Endodermal cell (in vitro differentiated cells): ENCODE data around the gene CLIP1. TPM values are rescaled to one million over a fixed set of nuclear protein-coding genes. Genes with fewer than 3 reads are reported as not detected.
"Not testable (repeated sequence)": the region's sequence is repeated elsewhere in the genome, so short reads cannot be mapped to it uniquely, and the experiment has no call there.

Experiments
- DNase-seq: peaks from one replicate; pipeline ENCODE4 v3.0.0-alpha.2; 2017
- H3K27ac ChIP-seq: 2 replicates; pipeline ENCODE4 v1.5.1; 2013; ENCODE audit warnings: mild to moderate bottlenecking, low read depth, low read length, moderate library complexity
- H3K27me3 ChIP-seq: 2 replicates; pipeline ENCODE4 v1.6.1; 2013; ENCODE audit warnings: mild to moderate bottlenecking, low read length, moderate library complexity; ENCODE audit not compliant: insufficient read depth, control insufficient read depth, poor library complexity, severe bottlenecking
- H3K36me3 ChIP-seq: 2 replicates; pipeline ENCODE4 v1.7.0; 2013; ENCODE audit warnings: mild to moderate bottlenecking, low read length, moderate library complexity; ENCODE audit not compliant: control insufficient read depth, insufficient read depth
- H3K4me1 ChIP-seq: one replicate; pipeline ENCODE4 v1.7.0; 2013; ENCODE audit warnings: low read length; ENCODE audit not compliant: control insufficient read depth, insufficient read depth
- H3K4me3 ChIP-seq: 2 replicates; pipeline ENCODE4 v1.5.1; 2013; ENCODE audit warnings: mild to moderate bottlenecking, low read length, moderate library complexity
- H3K9ac ChIP-seq: 2 replicates; pipeline ENCODE4 v1.6.1; 2013; ENCODE audit warnings: mild to moderate bottlenecking, low read length, moderate library complexity; ENCODE audit not compliant: poor library complexity, severe bottlenecking; ENCODE audit errors: extremely low read depth
- H3K9me3 ChIP-seq: 2 replicates; pipeline ENCODE4 v1.6.1; 2013; ENCODE audit warnings: mild to moderate bottlenecking, low read length, moderate library complexity; ENCODE audit not compliant: control insufficient read depth
- H3K27ac Mint-ChIP-seq: 2 replicates; pipeline ENCODE4 v1.8.0; 2020; ENCODE audit warnings: mixed read lengths
- H3K27me3 Mint-ChIP-seq: 2 replicates; pipeline ENCODE4 v1.8.0; 2021; ENCODE audit warnings: mild to moderate bottlenecking, mixed read lengths; ENCODE audit not compliant: insufficient read depth
- H3K36me3 Mint-ChIP-seq: 2 replicates; pipeline ENCODE4 v1.8.0; 2020; ENCODE audit warnings: low read depth, mixed read lengths
- H3K4me1 Mint-ChIP-seq: 2 replicates; pipeline ENCODE4 v1.8.0; 2020; ENCODE audit warnings: mixed read lengths
- H3K4me3 Mint-ChIP-seq: 2 replicates; pipeline ENCODE4 v1.8.0; 2020; ENCODE audit warnings: mild to moderate bottlenecking, moderate library complexity, mixed read lengths
- H3K9me3 Mint-ChIP-seq: 2 replicates; pipeline ENCODE4 v1.8.0; 2020; ENCODE audit warnings: mild to moderate bottlenecking, mixed read lengths
- CTCF ChIP-seq: fragments of 200-600 bp; sonication (generic); conservative IDR thresholded peaks from 2 replicates; pipeline ENCODE4 v1.5.0; 2021; ENCODE audit warnings: antibody characterized with exemption, mild to moderate bottlenecking
- WGBS, 2 experiments: methylation state at CpG; one replicate each; pipeline versions ENCODE4 v1.1.5 to v1.1.7; 2013; ENCODE audit warnings: missing lambda C conversion rate in 2 of 2, mixed read lengths in 1 of 2; ENCODE audit not compliant: insufficient coverage in 1 of 2, insufficient read length in 1 of 2; 5-methylcytosine and 5-hydroxymethylcytosine counted together
- total RNA-seq, 2 donors: library from RNA; stranded (reverse); fragmentation: NEBNext Ultra II Directional in 1 of 2; extraction: Animal tissue kit (Norgen Biotek cat#: 25700) in 1 of 2; gene quantifications; 2 replicates in 1 of 2; 3 replicates in 1 of 2; pipeline ENCODE4 v1.2.1, GENCODE V29; 2021

The CLIP1 gene
- total RNA-seq, 2 donors from 2014 or later, result 56.5 to 65.1 TPM

- no peak for TF ChIP-seq CTCF
- no peak overlapping the region for H3K4me3 Mint-ChIP-seq
- 91 to 94% methylated on average over 4 of the region's 4 CpGs for WGBS, 2 experiments
Measured at GRCh38 chr12:122467983-122468382, 45.5 kb upstream of the CLIP1 start.

GRCh38 chr12:122464317-122465042, 42.0 kb upstream of the CLIP1 start:
- not testable (repeated sequence) for H3K36me3 Mint-ChIP-seq, H3K27ac ChIP-seq, H3K4me3 ChIP-seq, H3K27me3 ChIP-seq, H3K4me3 Mint-ChIP-seq, H3K4me1 ChIP-seq, H3K9me3 Mint-ChIP-seq, H3K27ac Mint-ChIP-seq, H3K9ac ChIP-seq, H3K36me3 ChIP-seq, H3K27me3 Mint-ChIP-seq, H3K9me3 ChIP-seq, H3K4me1 Mint-ChIP-seq
- DNase-seq, result peak; percentile 24
- WGBS, 2 experiments, result 86 to 91% methylated on average over 7 to 17 of the region's 17 CpGs

More at GRCh38 chr12:122467983-122468382, 45.5 kb upstream of the CLIP1 start:
- Histone ChIP-seq H3K4me1 (peaks cover 3% of the 10 kb centered on the region), H3K9ac (no peak overlapping the region), H3K27ac (no peak overlapping the region), H3K9me3 (no peaks in the 10 kb centered on the region), H3K4me3 (no peak overlapping the region), H3K27me3 (no peaks in the 10 kb centered on the region), H3K36me3 (peaks cover 6% of the 10 kb centered on the region)
- H3K9me3 Mint-ChIP-seq, result peaks cover 2% of the 10 kb centered on the region
- peaks cover 5% of the 10 kb centered on the region for H3K36me3 Mint-ChIP-seq
- no peak for DNase-seq
- H3K4me1 Mint-ChIP-seq, result peaks cover 6% of the 10 kb centered on the region
- H3K27ac Mint-ChIP-seq, result peak overlapping the region; percentile 58
- H3K27me3 Mint-ChIP-seq, result no peaks in the 10 kb centered on the region

- no peaks in the 10 kb centered on the region for H3K27me3 Mint-ChIP-seq
- no peak overlapping the region for H3K4me3 Mint-ChIP-seq
- no peak for DNase-seq
- Histone ChIP-seq H3K27ac (no peak overlapping the region), H3K4me3 (no peak overlapping the region), H3K27me3 (no peaks in the 10 kb centered on the region), H3K9ac (no peak overlapping the region), H3K4me1 (no peaks in the 10 kb centered on the region), H3K36me3 (no peaks in the 10 kb centered on the region), H3K9me3 (no peaks in the 10 kb centered on the region)
- 87 to 96% methylated on average over 2 of the region's 2 CpGs for WGBS, 2 experiments
- no peaks in the 10 kb centered on the region for H3K4me1 Mint-ChIP-seq
- no peak for TF ChIP-seq CTCF
- no peak overlapping the region for H3K27ac Mint-ChIP-seq
- H3K36me3 Mint-ChIP-seq, result no peaks in the 10 kb centered on the region
- H3K9me3 Mint-ChIP-seq, result no peaks in the 10 kb centered on the region
Measured at GRCh38 chr12:122460641-122461040, 38.2 kb upstream of the CLIP1 start.

- no peaks in the 10 kb centered on the region for H3K36me3 Mint-ChIP-seq
- H3K27me3 Mint-ChIP-seq, result no peaks in the 10 kb centered on the region
- no peaks in the 10 kb centered on the region for H3K9me3 Mint-ChIP-seq
Measured at GRCh38 chr12:122460061-122460460, 37.6 kb upstream of the CLIP1 start.

More at GRCh38 chr12:122460061-122460460, 37.6 kb upstream of the CLIP1 start:
- H3K27ac ChIP-seq, result no peak overlapping the region
- Mint-ChIP-seq H3K4me1 (no peaks in the 10 kb centered on the region), H3K4me3 (no peak overlapping the region), H3K27ac (no peak overlapping the region)
- TF ChIP-seq CTCF, result no peak
- no peak for DNase-seq
- no peak overlapping the region for H3K9ac ChIP-seq
- no peaks in the 10 kb centered on the region for H3K27me3 ChIP-seq
- H3K9me3 ChIP-seq, result no peaks in the 10 kb centered on the region
- H3K4me3 ChIP-seq, result no peak overlapping the region
- WGBS, 2 experiments, result 95 to 100% methylated on average over 5 to 7 of the region's 7 CpGs
- H3K36me3 ChIP-seq, result no peaks in the 10 kb centered on the region
- no peaks in the 10 kb centered on the region for H3K4me1 ChIP-seq
